Thyroid gland (tissue), 4 donors: ENCODE data around the gene RPL6. TPM values are rescaled to one million over a fixed set of nuclear protein-coding genes. Genes with fewer than 3 reads are reported as not detected.

Experiments used
- DNase-seq, 2 donors: peaks; one replicate each; pipeline ENCODE4 v3.0.0-alpha.2; 2019
- H3K27ac ChIP-seq, 3 donors: fragments of 200-600 bp; sonication (generic); 1 replicate in 2 of 3; 2 replicates in 1 of 3; pipeline ENCODE4 v1.5.1; 2016 to 2019; ENCODE audit warnings: mild to moderate bottlenecking in 1 of 3, moderate library complexity in 1 of 3
- H3K27me3 ChIP-seq: fragments of 200-600 bp; sonication (generic); one replicate; pipeline ENCODE4 v1.5.1; 2019
- H3K36me3 ChIP-seq, 2 donors: fragments of 200-600 bp; sonication (generic); one replicate each; pipeline ENCODE4 v1.5.1; 2016 to 2019
- H3K4me1 ChIP-seq, 2 donors: fragments of 200-600 bp; sonication (generic); one replicate each; pipeline ENCODE4 v1.5.1; 2017 to 2019
- H3K4me3 ChIP-seq, 3 donors: fragments of 200-600 bp; sonication (generic); replicated peaks in 1 of 3; 1 replicate in 2 of 3; 2 replicates in 1 of 3; pipeline ENCODE4 v1.5.1; 2016; ENCODE audit warnings: mild to moderate bottlenecking in 1 of 3
- H3K9me3 ChIP-seq: fragments of 200-600 bp; sonication (generic); one replicate; pipeline ENCODE4 v1.5.1; 2017
- POLR2A ChIP-seq, 2 donors: fragments of 450-650 bp; IDR thresholded peaks; one replicate each; pipeline ENCODE4 v1.6.1; 2017; ENCODE audit warnings: antibody characterized with exemption in 2 of 2, mild to moderate bottlenecking in 2 of 2, moderate library complexity in 1 of 2
- WGBS, 2 donors: methylation state at CpG; one replicate each; pipeline ENCODE4 v1.1.5; 2017; 5-methylcytosine and 5-hydroxymethylcytosine counted together
- intact Hi-C: fragments of 100-400 bp; cut with DNase I; formaldehyde crosslinking; loops from one replicate; pipeline ENCODE4 v1.15.1; 2023
- total RNA-seq, 4 donors: library from RNA; depleted of rRNA; stranded (reverse); fragments of >200 nt; gene quantifications; one replicate each; pipeline ENCODE4 v1.2.3, GENCODE V29; 2016
- TF ChIP-seq, protein P1 (sequence below), 6 experiments: fragments of 200-600 bp in 3 of 6; fragments of 450-650 bp in 3 of 6; sonication (generic) in 3 of 6; IDR thresholded peaks; one replicate each; pipeline ENCODE4 v1.5.1; 2016 to 2019; ENCODE audit warnings: antibody characterized with exemption in 6 of 6, mild to moderate bottlenecking in 2 of 6, inconsistent platforms in 1 of 6, moderate library complexity in 1 of 6

Gene RPL6
- total RNA-seq, 4 donors from 2014 or later: 1,041 to 1,517 (median 1,257) TPM

DNA sequence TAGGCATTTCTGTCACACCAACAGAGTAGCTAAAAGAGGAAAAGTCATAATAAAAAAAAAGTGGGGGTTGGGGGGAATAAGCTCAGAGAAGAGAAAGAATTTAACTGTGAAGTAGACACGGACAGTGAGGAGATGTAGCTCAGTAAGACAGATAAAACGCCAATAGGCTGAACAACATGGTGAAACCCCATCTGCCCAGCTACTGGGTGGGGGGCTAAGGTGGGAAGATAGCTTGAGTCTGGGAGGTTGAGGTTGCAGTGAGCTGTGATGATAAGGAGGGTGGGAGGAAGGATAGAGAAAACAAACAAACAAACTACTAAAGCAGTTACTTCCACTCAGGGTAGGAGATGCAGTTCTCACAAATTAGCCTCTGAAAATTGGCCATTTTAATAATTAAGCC is 52.2 kb downstream of the RPL6 start:
- DNase-seq: no peak
- 78 to 84% methylated on average over 2 of the region's 2 CpGs for WGBS, 2 donors
- Histone ChIP-seq H3K9me3 (no peaks in the 10 kb centered on the region), H3K27me3 (no peaks in the 10 kb centered on the region), H3K36me3 (no peaks in the 10 kb centered on the region), H3K27ac (no peak overlapping the region), H3K4me1 (peaks cover 0 to 19% of the 10 kb centered on the region in 2 donors), H3K4me3 (no peak overlapping the region)
- intact Hi-C loops: no loop called here
- no peak for TF ChIP-seq POLR2A (IDR thresholded peaks at IDR 0.05)
- TF ChIP-seq, protein P1, sequence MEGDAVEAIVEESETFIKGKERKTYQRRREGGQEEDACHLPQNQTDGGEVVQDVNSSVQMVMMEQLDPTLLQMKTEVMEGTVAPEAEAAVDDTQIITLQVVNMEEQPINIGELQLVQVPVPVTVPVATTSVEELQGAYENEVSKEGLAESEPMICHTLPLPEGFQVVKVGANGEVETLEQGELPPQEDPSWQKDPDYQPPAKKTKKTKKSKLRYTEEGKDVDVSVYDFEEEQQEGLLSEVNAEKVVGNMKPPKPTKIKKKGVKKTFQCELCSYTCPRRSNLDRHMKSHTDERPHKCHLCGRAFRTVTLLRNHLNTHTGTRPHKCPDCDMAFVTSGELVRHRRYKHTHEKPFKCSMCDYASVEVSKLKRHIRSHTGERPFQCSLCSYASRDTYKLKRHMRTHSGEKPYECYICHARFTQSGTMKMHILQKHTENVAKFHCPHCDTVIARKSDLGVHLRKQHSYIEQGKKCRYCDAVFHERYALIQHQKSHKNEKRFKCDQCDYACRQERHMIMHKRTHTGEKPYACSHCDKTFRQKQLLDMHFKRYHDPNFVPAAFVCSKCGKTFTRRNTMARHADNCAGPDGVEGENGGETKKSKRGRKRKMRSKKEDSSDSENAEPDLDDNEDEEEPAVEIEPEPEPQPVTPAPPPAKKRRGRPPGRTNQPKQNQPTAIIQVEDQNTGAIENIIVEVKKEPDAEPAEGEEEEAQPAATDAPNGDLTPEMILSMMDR (IDR thresholded peaks at IDR 0.05): no peak

Other genes with a start within 250 kb of the RPL6 start
- gene HECTD4, start 27.2 kb downstream of the RPL6 start, total RNA-seq: 100 to 1,000 TPM in 1 of 4 donors, 10 to 100 TPM in 3; 68.5 to 115 (median 79.6) TPM
- 10 to 100 TPM; 75.8 to 99.6 (median 78.5) TPM for gene PTPN11, start 9.3 kb upstream of the RPL6 start, total RNA-seq